Body of pancreas (tissue), 4 donors: ENCODE measurements around the gene NF2.

Experiments used
- CTCF ChIP-seq, 7 experiments: fragments of 450-650 bp in 4 of 7; fragments of 200-600 bp in 3 of 7; sonication (generic) in 3 of 7; IDR thresholded peaks; one replicate each; pipeline ENCODE4 v1.5.1; 2016 to 2019; ENCODE audit warnings: antibody characterized with exemption in 7 of 7
- POLR2A ChIP-seq, 3 donors: fragments of 450-650 bp; IDR thresholded peaks; one replicate each; pipeline ENCODE4 v1.6.1; 2016; ENCODE audit warnings: antibody characterized with exemption in 3 of 3, mild to moderate bottlenecking in 2 of 3

DNA sequence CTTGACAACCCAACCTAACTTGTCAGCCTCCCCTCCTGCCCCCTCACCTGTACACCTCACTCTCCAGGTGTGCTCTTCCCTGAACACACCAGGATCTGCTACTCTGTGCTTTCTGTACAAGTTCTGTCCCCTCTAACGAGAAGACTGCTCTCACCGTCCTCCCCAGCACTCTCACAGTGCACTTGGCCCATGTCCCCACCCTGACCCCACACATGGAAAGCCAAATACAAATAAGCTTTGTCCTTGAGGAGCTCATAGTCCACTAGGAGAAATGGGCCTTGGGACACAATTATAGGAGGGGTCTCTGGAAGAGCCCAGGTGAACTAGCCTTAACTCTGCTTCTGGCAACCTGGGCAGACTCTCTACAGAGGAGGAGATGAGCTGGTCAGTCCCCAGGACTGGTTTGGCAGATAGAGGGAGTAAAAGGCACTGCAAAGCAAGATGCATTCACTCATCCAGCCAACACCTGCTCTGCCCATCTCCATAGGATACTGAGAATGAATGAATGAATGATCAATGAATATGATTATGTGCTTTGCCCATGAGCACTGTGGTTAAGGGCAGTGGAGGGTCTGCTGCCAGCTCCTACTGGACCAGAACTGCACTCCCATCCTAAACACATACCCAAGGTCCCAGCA is 32.4 kb upstream of the NF2 start:
- TF ChIP-seq POLR2A (IDR thresholded peaks at IDR 0.05), result no peak
- TF ChIP-seq CTCF (IDR thresholded peaks at IDR 0.05), result no peak
